ENCODE results near the gene ATG4D.

Gene ATG4D

DNA sequence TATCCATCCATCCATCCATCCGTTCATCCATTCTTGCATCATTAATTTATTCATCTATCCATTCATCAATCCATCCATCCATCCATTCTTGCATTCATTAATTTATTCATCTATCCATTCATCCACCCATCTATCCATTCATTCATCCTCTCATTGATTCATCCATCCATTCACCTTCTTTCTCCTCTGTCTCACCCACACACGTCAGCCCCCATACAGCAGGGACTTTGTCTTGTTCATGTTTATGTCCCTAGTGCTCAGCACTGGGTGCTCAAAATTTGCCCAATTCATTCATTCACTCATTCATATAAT, 44.1 kb downstream of the ATG4D start:
- Histone ChIP-seq H3K27ac (ENCODE audit: low read length) (no peak overlapping the region), H3K9ac (ENCODE audit: low read depth, low read length) (no peak overlapping the region), H3K9me3 (ENCODE audit: insufficient read depth, low read length, severe bottlenecking) (no peaks in the 10 kb centered on the region), H4K20me1 (ENCODE audit: insufficient read depth, low read length) (no peaks in the 10 kb centered on the region), H3K4me1 (ENCODE audit: insufficient read depth, low read length) (no peaks in the 10 kb centered on the region), H3K36me3 (ENCODE audit: insufficient read depth, low read length) (no peaks in the 10 kb centered on the region), H3K27me3 (ENCODE audit: insufficient read depth, low read length, poor library complexity) (no peaks in the 10 kb centered on the region), H2AFZ (ENCODE audit: low read depth, low read length) (no peak overlapping the region), H3K4me3 (ENCODE audit: low read depth in 1 of 2, low read length in 2 of 2) (no peak overlapping the region), H3K79me2 (ENCODE audit: insufficient read depth, low read length) (no peaks in the 10 kb centered on the region), H3K4me2 (ENCODE audit: insufficient read depth, low read length) (no peak overlapping the region)
- ATAC-seq (ENCODE audit: insufficient read depth, low read depth): no peak
- no peak for DNase-seq
- TF ChIP-seq EZH2 (IDR thresholded peaks at IDR 0.05; ENCODE audit: borderline replicate concordance, low read depth, low read length, severe bottlenecking) (no peak), CTCF (IDR thresholded peaks at IDR 0.05; ENCODE audit: borderline replicate concordance, extremely low read depth, low read length, poor library complexity, severe bottlenecking) (no peak)

- DNase-seq (no peak), ATAC-seq (ENCODE audit: insufficient read depth, low read depth) (no peak)
- H3K9me3 ChIP-seq (ENCODE audit: insufficient read depth, low read length, severe bottlenecking): no peaks in the 10 kb centered on the region
- H3K4me1 ChIP-seq (ENCODE audit: insufficient read depth, low read length): no peaks in the 10 kb centered on the region
- H3K27ac ChIP-seq (ENCODE audit: low read length): no peak overlapping the region
- TF ChIP-seq CTCF (IDR thresholded peaks at IDR 0.05; ENCODE audit: borderline replicate concordance, extremely low read depth, low read length, poor library complexity, severe bottlenecking): no peak
- TF ChIP-seq EZH2 (IDR thresholded peaks at IDR 0.05; ENCODE audit: borderline replicate concordance, low read depth, low read length, severe bottlenecking): no peak
- no peak overlapping the region for H3K4me3 ChIP-seq (ENCODE audit: low read depth in 1 of 2, low read length in 2 of 2)
- no peak overlapping the region for H3K4me2 ChIP-seq (ENCODE audit: insufficient read depth, low read length)
- H3K27me3 ChIP-seq (ENCODE audit: insufficient read depth, low read length, poor library complexity): peaks cover 3% of the 10 kb centered on the region
- no peak overlapping the region for H3K9ac ChIP-seq (ENCODE audit: low read depth, low read length)
- H2AFZ ChIP-seq (ENCODE audit: low read depth, low read length): no peak overlapping the region
- no peaks in the 10 kb centered on the region for H4K20me1 ChIP-seq (ENCODE audit: insufficient read depth, low read length)
- no peaks in the 10 kb centered on the region for H3K79me2 ChIP-seq (ENCODE audit: insufficient read depth, low read length)
- H3K36me3 ChIP-seq (ENCODE audit: insufficient read depth, low read length): no peaks in the 10 kb centered on the region
Observed at GRCh38 chr19:10593148-10593547, 49.4 kb downstream of the ATG4D start.

DNA sequence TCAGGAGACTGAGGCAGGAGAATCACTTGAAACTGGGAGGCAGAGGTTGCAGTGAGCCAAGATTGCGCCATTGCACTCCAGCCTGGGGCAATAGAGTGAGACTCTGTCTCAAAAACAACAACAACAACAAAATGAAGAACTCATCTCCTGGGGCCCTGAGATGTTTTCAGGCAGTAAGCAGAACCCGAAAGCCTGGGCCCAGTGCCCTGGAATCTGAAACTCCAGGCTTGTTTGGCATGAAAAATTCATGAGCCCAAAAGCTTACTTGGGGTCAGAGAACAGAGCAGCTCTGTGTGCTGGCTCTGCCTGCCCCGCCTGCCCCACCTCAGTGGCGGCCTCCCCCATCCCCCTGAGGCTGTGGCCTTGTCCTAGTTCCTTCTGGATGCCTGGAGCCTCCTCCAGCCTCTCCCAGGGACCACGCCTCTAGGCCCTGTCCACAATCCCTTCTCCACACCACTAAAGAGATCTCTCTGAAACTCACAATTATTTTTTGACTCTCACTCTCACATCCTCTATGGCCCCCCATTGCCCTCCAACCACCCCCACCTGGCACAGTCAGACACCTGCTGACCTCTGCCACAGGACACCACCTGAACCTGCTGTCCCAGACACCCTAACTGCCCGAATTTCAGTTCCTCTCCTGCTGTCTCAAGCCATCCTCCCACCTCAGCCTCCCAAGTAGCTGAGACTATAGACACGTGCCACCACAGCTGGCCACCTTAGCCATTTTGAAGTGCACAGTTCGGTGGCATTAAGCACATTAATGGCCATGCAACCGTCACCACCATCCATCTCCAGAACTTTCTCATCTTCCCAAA, 50.3 kb downstream of the ATG4D start:
- DNase-seq (no peak), ATAC-seq (ENCODE audit: insufficient read depth, low read depth) (no peak)
- H3K4me3 ChIP-seq (ENCODE audit: low read depth in 1 of 2, low read length in 2 of 2): no peak overlapping the region
- H3K9me3 ChIP-seq (ENCODE audit: insufficient read depth, low read length, severe bottlenecking): no peaks in the 10 kb centered on the region
- H3K4me1 ChIP-seq (ENCODE audit: insufficient read depth, low read length): no peaks in the 10 kb centered on the region
- H4K20me1 ChIP-seq (ENCODE audit: insufficient read depth, low read length): no peaks in the 10 kb centered on the region
- no peak overlapping the region for H3K4me2 ChIP-seq (ENCODE audit: insufficient read depth, low read length)
- H2AFZ ChIP-seq (ENCODE audit: low read depth, low read length): no peak overlapping the region
- TF ChIP-seq CTCF (IDR thresholded peaks at IDR 0.05; ENCODE audit: borderline replicate concordance, extremely low read depth, low read length, poor library complexity, severe bottlenecking) (no peak), EZH2 (IDR thresholded peaks at IDR 0.05; ENCODE audit: borderline replicate concordance, low read depth, low read length, severe bottlenecking) (no peak)
- no peaks in the 10 kb centered on the region for H3K36me3 ChIP-seq (ENCODE audit: insufficient read depth, low read length)
- no peaks in the 10 kb centered on the region for H3K79me2 ChIP-seq (ENCODE audit: insufficient read depth, low read length)
- no peak overlapping the region for H3K9ac ChIP-seq (ENCODE audit: low read depth, low read length)
- no peak overlapping the region for H3K27ac ChIP-seq (ENCODE audit: low read length)
- peaks cover 3% of the 10 kb centered on the region for H3K27me3 ChIP-seq (ENCODE audit: insufficient read depth, low read length, poor library complexity)

Measured in DND-41 (cell line).